ENCODE data around the gene CAPN2. TPM values are rescaled to one million over a fixed set of nuclear protein-coding genes. Genes with fewer than 3 reads are reported as not detected.

The CAPN2 gene
- total RNA-seq, 1 donor from 2014 or later, result 431 TPM

- no peak for DNase-seq (ENCODE audit: low spot score)
These were observed 9.3 kb upstream of the CAPN2 start for GRCh38 chr1:223702735-223703667.

GRCh38 chr1:223703668-223704013 is 8.7 kb upstream of the CAPN2 start:
- DNase-seq (ENCODE audit: low spot score), result no peak

GRCh38 chr1:223704921-223705878 is 7.1 kb upstream of the CAPN2 start:
- no peak for DNase-seq (ENCODE audit: low spot score)

- DNase-seq (ENCODE audit: low spot score), result no peak
These were observed 6.0 kb upstream of the CAPN2 start for GRCh38 chr1:223706077-223706973.

GRCh38 chr1:223707256-223708000 is 4.9 kb upstream of the CAPN2 start:
- peak; percentile 87 for DNase-seq (ENCODE audit: low spot score)

GRCh38 chr1:223708001-223708359 is 4.4 kb upstream of the CAPN2 start:
- peak; percentile 59 for DNase-seq (ENCODE audit: low spot score)

GRCh38 chr1:223708651-223709268 is 3.6 kb upstream of the CAPN2 start:
- DNase-seq (ENCODE audit: low spot score), result no peak

- no peak for DNase-seq (ENCODE audit: low spot score)
These were observed 2.7 kb upstream of the CAPN2 start for GRCh38 chr1:223709598-223709997.

- no peak for DNase-seq (ENCODE audit: low spot score)
These were observed 1.9 kb upstream of the CAPN2 start for GRCh38 chr1:223710179-223711133.

- DNase-seq (ENCODE audit: low spot score), result no peak
These were observed 1.2 kb upstream of the CAPN2 start for GRCh38 chr1:223711173-223711572.

GRCh38 chr1:223711747-223712193 is 569 bp upstream of the CAPN2 start:
- no peak for DNase-seq (ENCODE audit: low spot score)

- DNase-seq (ENCODE audit: low spot score), result no peak
These were observed 623 bp downstream of the CAPN2 start for GRCh38 chr1:223712850-223713474.

GRCh38 chr1:223713546-223714420 is 1.4 kb downstream of the CAPN2 start:
- no peak for DNase-seq (ENCODE audit: low spot score)

GRCh38 chr1:223714421-223714724 is 2.0 kb downstream of the CAPN2 start:
- DNase-seq (ENCODE audit: low spot score), result no peak

- DNase-seq (ENCODE audit: low spot score), result peak; percentile 52
These were observed 2.7 kb downstream of the CAPN2 start for GRCh38 chr1:223714849-223715603.

GRCh38 chr1:223715604-223716172 is 3.3 kb downstream of the CAPN2 start:
- no peak for DNase-seq (ENCODE audit: low spot score)

Data from mucosa of gallbladder (tissue), 1 donor.